GM18907 (cell line): ENCODE data around the gene CERS1.

Experiments
- ATAC-seq: cut with Tn5 transposase; IDR thresholded peaks from one replicate; pipeline ENCODE4 v1.9.1; 2021; ENCODE audit warnings: mild to moderate bottlenecking, moderate library complexity; ENCODE audit not compliant: unreplicated experiment

CERS1 gene

GRCh38 chr19:18876865-18877264 lies 19.1 kb downstream of the CERS1 start:
- no peak for ATAC-seq

GRCh38 chr19:18875726-18876125 lies 20.2 kb downstream of the CERS1 start:
- no peak for ATAC-seq

GRCh38 chr19:18871543-18871942 lies 24.4 kb downstream of the CERS1 start:
- no peak for ATAC-seq

- ATAC-seq = no peak
Observed at GRCh38 chr19:18870531-18871172, 25.3 kb downstream of the CERS1 start.

- no peak for ATAC-seq
Observed at GRCh38 chr19:18869781-18870530, 26.0 kb downstream of the CERS1 start.

- ATAC-seq = no peak
Observed at GRCh38 chr19:18869023-18869618, 26.8 kb downstream of the CERS1 start.

GRCh38 chr19:18868380-18869022 lies 27.5 kb downstream of the CERS1 start:
- no peak for ATAC-seq

GRCh38 chr19:18867751-18868150 lies 28.2 kb downstream of the CERS1 start:
- ATAC-seq = no peak

GRCh38 chr19:18867199-18867598 lies 28.8 kb downstream of the CERS1 start:
- no peak for ATAC-seq

- ATAC-seq = no peak
Observed at GRCh38 chr19:18866800-18867123, 29.2 kb downstream of the CERS1 start.

GRCh38 chr19:18865973-18866799 lies 29.8 kb downstream of the CERS1 start:
- ATAC-seq = no peak

- no peak for ATAC-seq
Observed at GRCh38 chr19:18865106-18865972, 30.6 kb downstream of the CERS1 start.

GRCh38 chr19:18863843-18864362 lies 32.1 kb downstream of the CERS1 start:
- ATAC-seq = no peak

- ATAC-seq = no peak
Observed at GRCh38 chr19:18862976-18863842, 32.7 kb downstream of the CERS1 start.

GRCh38 chr19:18861917-18862316 lies 34.0 kb downstream of the CERS1 start:
- ATAC-seq = no peak

GRCh38 chr19:18861235-18861634 lies 34.7 kb downstream of the CERS1 start:
- no peak for ATAC-seq

GRCh38 chr19:18860725-18861124 lies 35.2 kb downstream of the CERS1 start:
- no peak for ATAC-seq

GRCh38 chr19:18860302-18860700 lies 35.7 kb downstream of the CERS1 start:
- no peak for ATAC-seq
